ENCODE results near the gene KCNG2. TPM values are rescaled to one million over a fixed set of nuclear protein-coding genes. Genes with fewer than 3 reads are reported as not detected.

KCNG2 gene
- total and polyA plus RNA-seq, 4 experiments from 2014 or later: not detected

GRCh38 chr18:79927607-79928562 is 130.1 kb downstream of the KCNG2 start:
- Histone ChIP-seq H3K36me3 (ENCODE audit: insufficient read depth, low read length) (peaks cover 5% of the 10 kb centered on the region), H3K4me1 (ENCODE audit: insufficient read depth, low read length) (no peaks in the 10 kb centered on the region), H3K4me3 (ENCODE audit: low read length in 2 of 2) (no peak overlapping the region), H3K27ac (ENCODE audit: low read depth, low read length) (no peak overlapping the region), H3K27me3 (ENCODE audit: insufficient read depth, low read length) (no peaks in the 10 kb centered on the region), H3K9me3 (ENCODE audit: control insufficient read depth in 1 of 2, low read length in 2 of 2) (peaks cover 0 to 4% of the 10 kb centered on the region in 2 donors)
- H3K27me3 Mint-ChIP-seq: no peaks in the 10 kb centered on the region
- ChIA-PET POLR2A (ENCODE audit: partially characterized antibody) (no interaction called here), CTCF (ENCODE audit: partially characterized antibody) (no interaction called here)
- peaks cover 0 to 6% (median 2%) of the 10 kb centered on the region in 4 donors for H3K4me1 Mint-ChIP-seq
- intact Hi-C loops (cut with micrococcal nuclease): no loop called here
- H3K36me3 Mint-ChIP-seq: peaks cover 67 to 81% of the 10 kb centered on the region in 2 donors
- H3K9me3 Mint-ChIP-seq: peaks cover 0 to 42% (median 36%) of the 10 kb centered on the region in 8 donors
- H3K4me3 Mint-ChIP-seq: no peak overlapping the region
- DNase-seq: no peak
- no peak overlapping the region for H3K27ac Mint-ChIP-seq

GRCh38 chr18:79928563-79928960 is 130.8 kb downstream of the KCNG2 start:
- POLR2A ChIA-PET (ENCODE audit: partially characterized antibody): no interaction called here

DNA sequence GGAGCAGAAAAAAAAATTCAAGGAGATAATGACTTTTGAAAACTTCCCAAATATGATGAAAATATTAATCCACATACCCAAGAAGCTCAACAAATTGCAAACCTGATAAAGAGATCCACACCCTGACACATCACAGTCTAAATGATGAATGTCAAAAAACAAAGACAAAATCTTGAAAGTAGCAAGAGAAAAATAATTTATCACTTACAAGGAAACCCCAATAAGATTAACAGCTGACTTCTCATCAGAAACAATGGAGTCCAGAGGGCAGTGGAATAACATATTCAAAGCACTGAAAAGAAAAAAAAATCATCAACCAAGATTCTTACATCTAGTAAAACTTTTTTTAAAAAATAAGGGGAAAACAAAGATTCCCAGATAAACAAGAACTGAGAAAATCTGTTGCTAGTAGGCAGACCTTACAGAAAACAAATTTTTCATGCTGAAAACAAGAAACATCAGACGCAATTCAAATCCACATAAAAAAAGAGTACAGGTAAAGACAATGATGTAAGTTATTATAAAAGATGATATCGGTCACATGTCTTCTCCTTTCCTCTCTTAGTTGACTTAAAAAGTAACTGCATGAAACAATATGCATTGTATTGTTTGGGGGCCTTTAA is 132.4 kb downstream of the KCNG2 start:
- Histone ChIP-seq H3K36me3 (ENCODE audit: insufficient read depth, low read length) (peaks cover 5% of the 10 kb centered on the region), H3K27me3 (ENCODE audit: insufficient read depth, low read length) (no peaks in the 10 kb centered on the region), H3K27ac (ENCODE audit: low read depth, low read length) (no peak overlapping the region), H3K9me3 (ENCODE audit: control insufficient read depth in 1 of 2, low read length in 2 of 2) (peaks cover 0 to 13% of the 10 kb centered on the region in 2 donors), H3K4me3 (ENCODE audit: low read length in 2 of 2) (no peak overlapping the region), H3K4me1 (ENCODE audit: insufficient read depth, low read length) (no peaks in the 10 kb centered on the region)
- Mint-ChIP-seq H3K36me3 (peaks cover 73 to 87% of the 10 kb centered on the region in 2 donors), H3K4me1 (peaks cover 0 to 6% (median 3%) of the 10 kb centered on the region in 4 donors), H3K27ac (no peak overlapping the region), H3K27me3 (no peaks in the 10 kb centered on the region), H3K9me3 (peaks cover 0 to 64% (median 51%) of the 10 kb centered on the region in 8 donors), H3K4me3 (no peak overlapping the region)
- no peak for DNase-seq
- ChIA-PET POLR2A (ENCODE audit: partially characterized antibody) (no interaction called here), CTCF (ENCODE audit: partially characterized antibody) (no interaction called here)
- intact Hi-C loops (cut with micrococcal nuclease): no loop called here

More at GRCh38 chr18:79928563-79928960, 130.8 kb downstream of the KCNG2 start:
- CTCF ChIA-PET (ENCODE audit: partially characterized antibody): no interaction called here
- H3K27ac Mint-ChIP-seq: no peak overlapping the region
- Histone ChIP-seq H3K27ac (ENCODE audit: low read depth, low read length) (no peak overlapping the region), H3K4me1 (ENCODE audit: insufficient read depth, low read length) (no peaks in the 10 kb centered on the region), H3K9me3 (ENCODE audit: control insufficient read depth in 1 of 2, low read length in 2 of 2) (peaks cover 0 to 9% of the 10 kb centered on the region in 2 donors), H3K27me3 (ENCODE audit: insufficient read depth, low read length) (no peaks in the 10 kb centered on the region), H3K36me3 (ENCODE audit: insufficient read depth, low read length) (peaks cover 5% of the 10 kb centered on the region), H3K4me3 (ENCODE audit: low read length in 2 of 2) (no peak overlapping the region)
- H3K36me3 Mint-ChIP-seq: peaks cover 69 to 84% of the 10 kb centered on the region in 2 donors
- H3K4me3 Mint-ChIP-seq: no peak overlapping the region
- H3K27me3 Mint-ChIP-seq: no peaks in the 10 kb centered on the region
- H3K9me3 Mint-ChIP-seq: peaks cover 0 to 48% (median 42%) of the 10 kb centered on the region in 8 donors
- intact Hi-C loops (cut with micrococcal nuclease): no loop called here
- no peak for DNase-seq
- H3K4me1 Mint-ChIP-seq: peaks cover 0 to 6% (median 3%) of the 10 kb centered on the region in 4 donors

GRCh38 chr18:79931475-79931874 is 133.7 kb downstream of the KCNG2 start:
- CTCF ChIA-PET (ENCODE audit: partially characterized antibody): no interaction called here
- H3K27ac Mint-ChIP-seq: no peak overlapping the region
- peaks cover 0 to 8% (median 3%) of the 10 kb centered on the region in 4 donors for H3K4me1 Mint-ChIP-seq
- intact Hi-C loops (cut with micrococcal nuclease): no loop called here
- H3K9me3 Mint-ChIP-seq: peaks cover 0 to 77% (median 57%) of the 10 kb centered on the region in 8 donors
- Histone ChIP-seq H3K4me3 (ENCODE audit: low read length in 2 of 2) (no peak overlapping the region), H3K36me3 (ENCODE audit: insufficient read depth, low read length) (peaks cover 5% of the 10 kb centered on the region), H3K4me1 (ENCODE audit: insufficient read depth, low read length) (no peaks in the 10 kb centered on the region), H3K27ac (ENCODE audit: low read depth, low read length) (no peak overlapping the region), H3K27me3 (ENCODE audit: insufficient read depth, low read length) (no peaks in the 10 kb centered on the region), H3K9me3 (ENCODE audit: control insufficient read depth in 1 of 2, low read length in 2 of 2) (peaks cover 0 to 13% of the 10 kb centered on the region in 2 donors)
- H3K27me3 Mint-ChIP-seq: no peaks in the 10 kb centered on the region
- no peak for DNase-seq
- peaks cover 77 to 89% of the 10 kb centered on the region in 2 donors for H3K36me3 Mint-ChIP-seq
- H3K4me3 Mint-ChIP-seq: peak overlapping the region in 1 of 8 donors; percentile 13
- POLR2A ChIA-PET (ENCODE audit: partially characterized antibody): no interaction called here

- peaks cover 0 to 89% (median 65%) of the 10 kb centered on the region in 8 donors for H3K9me3 Mint-ChIP-seq
Observed at GRCh38 chr18:79932907-79933306, 135.2 kb downstream of the KCNG2 start.

DNA sequence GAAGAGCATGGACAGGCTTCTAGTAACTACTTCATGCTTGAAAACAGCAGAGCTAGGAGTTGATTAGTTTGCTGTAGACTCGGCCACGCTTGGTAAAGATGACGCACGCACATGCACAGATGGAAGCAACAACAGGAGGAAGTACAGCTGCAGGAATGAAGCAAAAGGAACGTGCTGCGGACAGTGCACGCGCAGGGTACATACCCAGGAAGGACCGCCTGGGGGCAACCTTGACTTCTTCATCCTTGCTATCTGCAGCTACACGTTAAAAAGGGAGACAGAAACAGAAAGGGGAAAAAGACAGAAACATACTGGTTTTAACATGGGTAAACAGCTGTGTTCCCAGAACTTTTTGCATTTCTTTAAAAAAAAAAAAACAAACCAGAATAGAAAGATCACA is 136.0 kb downstream of the KCNG2 start:
- Mint-ChIP-seq H3K9me3 (peaks cover 0 to 90% (median 65%) of the 10 kb centered on the region in 8 donors), H3K27ac (no peak overlapping the region), H3K27me3 (no peaks in the 10 kb centered on the region), H3K4me3 (no peak overlapping the region), H3K4me1 (peaks cover 0 to 9% (median 5%) of the 10 kb centered on the region in 4 donors), H3K36me3 (peaks cover 84 to 88% of the 10 kb centered on the region in 2 donors)
- H3K9me3 ChIP-seq (ENCODE audit: control insufficient read depth in 1 of 2, low read length in 2 of 2): peaks cover 0 to 13% of the 10 kb centered on the region in 2 donors
- H3K4me1 ChIP-seq (ENCODE audit: insufficient read depth, low read length): no peaks in the 10 kb centered on the region
- no peaks in the 10 kb centered on the region for H3K27me3 ChIP-seq (ENCODE audit: insufficient read depth, low read length)
- POLR2A ChIA-PET (ENCODE audit: partially characterized antibody): no interaction called here
- no peak overlapping the region for H3K4me3 ChIP-seq (ENCODE audit: low read length in 2 of 2)
- H3K27ac ChIP-seq (ENCODE audit: low read depth, low read length): no peak overlapping the region
- intact Hi-C loops (cut with micrococcal nuclease): no loop called here
- no peak for DNase-seq
- CTCF ChIA-PET (ENCODE audit: partially characterized antibody): no interaction called here
- H3K36me3 ChIP-seq (ENCODE audit: insufficient read depth, low read length): peaks cover 3% of the 10 kb centered on the region

More at GRCh38 chr18:79932907-79933306, 135.2 kb downstream of the KCNG2 start:
- Mint-ChIP-seq H3K27ac (peak overlapping the region in 1 of 7 donors; percentile 12), H3K36me3 (peaks cover 87 to 90% of the 10 kb centered on the region in 2 donors), H3K4me3 (peak overlapping the region in 1 of 8 donors; percentile 61), H3K4me1 (peaks cover 0 to 11% (median 7%) of the 10 kb centered on the region in 4 donors), H3K27me3 (no peaks in the 10 kb centered on the region)
- H3K9me3 ChIP-seq (ENCODE audit: control insufficient read depth in 1 of 2, low read length in 2 of 2): peaks cover 0 to 13% of the 10 kb centered on the region in 2 donors
- DNase-seq: no peak
- intact Hi-C loops (cut with micrococcal nuclease): no loop called here
- no peaks in the 10 kb centered on the region for H3K27me3 ChIP-seq (ENCODE audit: insufficient read depth, low read length)
- H3K36me3 ChIP-seq (ENCODE audit: insufficient read depth, low read length): peaks cover 5% of the 10 kb centered on the region
- POLR2A ChIA-PET (ENCODE audit: partially characterized antibody): no interaction called here
- CTCF ChIA-PET (ENCODE audit: partially characterized antibody): no interaction called here
- no peak overlapping the region for H3K27ac ChIP-seq (ENCODE audit: low read depth, low read length)
- H3K4me3 ChIP-seq (ENCODE audit: low read length in 2 of 2): no peak overlapping the region
- no peaks in the 10 kb centered on the region for H3K4me1 ChIP-seq (ENCODE audit: insufficient read depth, low read length)
